Neural progenitor cell (in vitro differentiated cells): ENCODE data around the gene ATP8A1. TPM values are rescaled to one million over a fixed set of nuclear protein-coding genes. Genes with fewer than 3 reads are reported as not detected.

ENCODE experiments used
- DNase-seq: peaks from one replicate; pipeline ENCODE4 v3.0.0-alpha.2; 2016; ENCODE audit warnings: low spot score
- H2AFZ ChIP-seq: fragments of 200-600 bp; sonication (generic); replicated peaks from 2 replicates; pipeline ENCODE4 v1.6.1; 2016; ENCODE audit warnings: antibody characterized with exemption
- H3F3A ChIP-seq: fragments of 200-600 bp; sonication (generic); 2 replicates; pipeline ENCODE4 v1.6.1; 2016; ENCODE audit warnings: antibody characterized with exemption, low read depth
- H3K27ac ChIP-seq: fragments of 200-600 bp; sonication (generic); 2 replicates; pipeline ENCODE4 v1.5.1; 2016; ENCODE audit warnings: mild to moderate bottlenecking
- H3K27me3 ChIP-seq: fragments of 200-600 bp; sonication (generic); 2 replicates; pipeline ENCODE4 v1.6.1; 2016; ENCODE audit warnings: mild to moderate bottlenecking, moderate library complexity
- H3K36me3 ChIP-seq: fragments of 200-600 bp; sonication (generic); 2 replicates; pipeline ENCODE4 v1.5.1; 2016
- H3K4me1 ChIP-seq: fragments of 200-600 bp; sonication (generic); 2 replicates; pipeline ENCODE4 v1.6.1; 2016; ENCODE audit warnings: mixed run types
- H3K4me2 ChIP-seq: fragments of 200-600 bp; sonication (generic); 2 replicates; pipeline ENCODE4 v1.6.1; 2016
- H3K4me3 ChIP-seq: fragments of 200-600 bp; sonication (generic); 2 replicates; pipeline ENCODE4 v1.5.1; 2016
- H3K79me2 ChIP-seq: fragments of 200-600 bp; sonication (generic); 2 replicates; pipeline ENCODE4 v1.6.1; 2016; ENCODE audit warnings: low read depth
- H3K9ac ChIP-seq: fragments of 200-600 bp; sonication (generic); 2 replicates; pipeline ENCODE4 v1.6.1; 2016
- H3K9me3 ChIP-seq: fragments of 200-600 bp; sonication (generic); 2 replicates; pipeline ENCODE4 v1.5.1; 2016; ENCODE audit warnings: low read depth
- H4K20me1 ChIP-seq: fragments of 200-600 bp; sonication (generic); 2 replicates; pipeline ENCODE4 v1.6.1; 2016; ENCODE audit warnings: low read depth
- H3K27ac Mint-ChIP-seq: 3 replicates; pipeline ENCODE4 v1.8.0; 2021; ENCODE audit warnings: mixed read lengths
- H3K27me3 Mint-ChIP-seq: 2 replicates; pipeline ENCODE4 v1.8.0; 2022; ENCODE audit warnings: low read depth, mild to moderate bottlenecking, inconsistent platforms, moderate library complexity, mixed read lengths; ENCODE audit not compliant: insufficient read depth
- H3K36me3 Mint-ChIP-seq: 3 replicates; pipeline ENCODE4 v1.8.0; 2021; ENCODE audit warnings: mixed read lengths
- H3K4me1 Mint-ChIP-seq: 3 replicates; pipeline ENCODE4 v1.8.0; 2021; ENCODE audit warnings: mixed read lengths
- H3K4me3 Mint-ChIP-seq: 3 replicates; pipeline ENCODE4 v1.8.0; 2021; ENCODE audit warnings: mild to moderate bottlenecking, moderate library complexity, mixed read lengths
- H3K9me3 Mint-ChIP-seq: 3 replicates; pipeline ENCODE4 v1.8.0; 2020; ENCODE audit warnings: mixed read lengths
- CTCF ChIP-seq: fragments of 200-600 bp; sonication (generic); IDR thresholded peaks from 2 replicates; pipeline ENCODE4 v1.5.1; 2017; ENCODE audit warnings: antibody characterized with exemption, mild to moderate bottlenecking
- EZH2 ChIP-seq: fragments of 200-600 bp; sonication (generic); IDR thresholded peaks from 2 replicates; pipeline ENCODE4 v1.6.1; 2017; ENCODE audit warnings: antibody characterized with exemption, mild to moderate bottlenecking, moderate library complexity
- EZH2phosphoT487 ChIP-seq: fragments of 200-600 bp; sonication (generic); IDR thresholded peaks from 2 replicates; pipeline ENCODE4 v1.6.1; 2017; ENCODE audit warnings: antibody characterized with exemption
- total RNA-seq: library from RNA; depleted of rRNA; stranded (reverse); fragments of >200 nt; gene quantifications from 2 replicates; pipeline ENCODE4 v1.2.3, GENCODE V29; 2015; ENCODE audit warnings: low replicate concordance

The ATP8A1 gene
- total RNA-seq, 1 donor from 2014 or later: 46.1 TPM

GRCh38 chr4:42649870-42650269 is 7.0 kb downstream of the ATP8A1 start:
- H3K79me2 ChIP-seq: peaks cover 34% of the 10 kb centered on the region
- no peaks in the 10 kb centered on the region for H3K9me3 ChIP-seq
- no peaks in the 10 kb centered on the region for H3K36me3 ChIP-seq
- Mint-ChIP-seq H3K27me3 (no peaks in the 10 kb centered on the region), H3K36me3 (peaks cover 18% of the 10 kb centered on the region), H3K4me3 (no peak overlapping the region), H3K27ac (no peak overlapping the region), H3K4me1 (peaks cover 10% of the 10 kb centered on the region), H3K9me3 (peaks cover 18% of the 10 kb centered on the region)
- H3K9ac ChIP-seq: no peak overlapping the region
- no peak for DNase-seq
- peaks cover 7% of the 10 kb centered on the region for H4K20me1 ChIP-seq
- no peaks in the 10 kb centered on the region for H3K27me3 ChIP-seq
- H3K4me1 ChIP-seq: peaks cover 7% of the 10 kb centered on the region
- H3K27ac ChIP-seq: no peak overlapping the region
- H2AFZ ChIP-seq: no peak overlapping the region
- no peak for TF ChIP-seq EZH2
- no peak for TF ChIP-seq EZH2phosphoT487
- TF ChIP-seq CTCF: no peak
- H3F3A ChIP-seq: no peaks in the 10 kb centered on the region
- no peak overlapping the region for H3K4me3 ChIP-seq
- no peak overlapping the region for H3K4me2 ChIP-seq

DNA sequence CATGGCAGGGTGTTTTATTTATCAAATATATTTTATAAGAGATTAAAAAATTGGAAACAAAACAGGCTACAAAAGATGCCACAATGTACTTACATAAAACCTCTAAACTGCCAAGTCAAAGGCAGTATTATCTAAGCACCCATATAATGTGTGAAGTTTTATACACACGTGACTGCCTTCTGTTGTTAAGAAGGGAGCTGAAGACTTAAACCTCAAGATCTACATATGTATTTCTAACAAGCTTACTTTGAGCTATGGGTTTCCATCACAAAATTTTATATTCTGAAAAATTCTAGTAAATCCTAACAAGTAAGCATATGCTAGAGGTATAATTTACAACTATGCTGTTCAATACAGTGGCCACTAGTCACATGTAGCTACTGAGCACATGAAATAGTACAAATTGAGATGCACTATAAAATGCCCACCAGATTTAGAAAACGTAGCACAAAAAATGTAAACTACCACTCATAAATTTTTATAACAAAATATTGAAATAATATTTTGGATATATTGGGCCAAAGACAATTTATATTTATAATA is 9.8 kb downstream of the ATP8A1 start:
- Histone ChIP-seq H3K4me2 (no peak overlapping the region), H3K9me3 (no peaks in the 10 kb centered on the region), H3K27ac (no peak overlapping the region), H3K79me2 (peaks cover 45% of the 10 kb centered on the region), H3F3A (no peaks in the 10 kb centered on the region), H3K27me3 (no peaks in the 10 kb centered on the region), H4K20me1 (no peaks in the 10 kb centered on the region), H3K4me3 (no peak overlapping the region), H3K4me1 (peaks cover 3% of the 10 kb centered on the region), H3K36me3 (no peaks in the 10 kb centered on the region), H3K9ac (no peak overlapping the region), H2AFZ (no peak overlapping the region)
- peaks cover 9% of the 10 kb centered on the region for H3K9me3 Mint-ChIP-seq
- H3K36me3 Mint-ChIP-seq: peaks cover 8% of the 10 kb centered on the region
- H3K27ac Mint-ChIP-seq: no peak overlapping the region
- no peaks in the 10 kb centered on the region for H3K27me3 Mint-ChIP-seq
- no peak for DNase-seq
- no peak for TF ChIP-seq CTCF
- no peak for TF ChIP-seq EZH2
- no peak for TF ChIP-seq EZH2phosphoT487
- no peaks in the 10 kb centered on the region for H3K4me1 Mint-ChIP-seq
- H3K4me3 Mint-ChIP-seq: no peak overlapping the region

DNA sequence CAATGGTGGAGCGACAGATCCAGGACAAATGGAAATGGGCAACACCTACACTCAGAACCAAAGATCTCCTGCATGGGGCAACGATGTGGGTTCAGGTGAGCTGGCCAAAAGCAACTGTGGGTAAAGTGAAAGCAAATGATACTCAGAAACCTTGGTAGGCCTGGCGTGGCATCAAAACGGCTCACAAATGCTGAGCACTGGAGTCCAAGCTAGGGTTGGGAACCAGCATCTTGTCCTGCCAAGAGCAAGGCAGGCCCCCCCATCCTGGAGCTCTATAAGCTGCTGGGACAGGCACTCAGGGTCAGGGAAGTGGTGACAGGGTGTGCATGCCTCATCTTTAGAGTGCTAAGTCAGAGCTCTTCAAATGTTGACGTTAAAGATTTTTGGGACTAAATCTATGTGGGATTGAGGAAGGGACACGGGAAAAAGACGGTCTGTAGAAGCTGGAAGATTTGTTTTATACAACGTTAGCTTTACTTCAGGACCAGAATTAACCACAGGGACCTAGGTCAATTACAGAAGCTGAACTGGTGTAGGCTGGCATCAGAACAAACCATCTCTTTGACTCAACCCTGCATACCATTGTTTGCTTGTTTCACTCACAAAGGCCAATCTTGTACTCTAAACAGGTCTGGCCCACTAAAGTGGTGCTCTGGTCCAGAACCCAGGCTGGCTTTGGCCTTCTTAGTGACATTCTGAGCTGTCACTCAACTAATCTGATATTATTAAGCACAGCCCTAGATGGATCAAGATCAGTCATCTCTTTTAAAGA is 10.7 kb downstream of the ATP8A1 start:
- Mint-ChIP-seq H3K9me3 (peaks cover 5% of the 10 kb centered on the region), H3K4me1 (no peaks in the 10 kb centered on the region), H3K36me3 (peaks cover 5% of the 10 kb centered on the region), H3K4me3 (no peak overlapping the region), H3K27ac (no peak overlapping the region), H3K27me3 (no peaks in the 10 kb centered on the region)
- no peaks in the 10 kb centered on the region for H3K36me3 ChIP-seq
- H2AFZ ChIP-seq: no peak overlapping the region
- no peaks in the 10 kb centered on the region for H3F3A ChIP-seq
- H3K27ac ChIP-seq: no peak overlapping the region
- peaks cover 11% of the 10 kb centered on the region for H3K4me1 ChIP-seq
- no peak overlapping the region for H3K4me3 ChIP-seq
- no peaks in the 10 kb centered on the region for H3K27me3 ChIP-seq
- no peak overlapping the region for H3K9ac ChIP-seq
- no peak for TF ChIP-seq CTCF
- no peak for TF ChIP-seq EZH2phosphoT487
- no peak for TF ChIP-seq EZH2
- no peak overlapping the region for H3K4me2 ChIP-seq
- H3K9me3 ChIP-seq: no peaks in the 10 kb centered on the region
- H3K79me2 ChIP-seq: peaks cover 47% of the 10 kb centered on the region
- no peaks in the 10 kb centered on the region for H4K20me1 ChIP-seq
- no peak for DNase-seq
